ENCODE measurements around the gene MYO1D.
"Not testable (repeated sequence)": the region's sequence is repeated elsewhere in the genome, so short reads cannot be mapped to it uniquely, and the experiment has no call there.

MYO1D gene

DNA sequence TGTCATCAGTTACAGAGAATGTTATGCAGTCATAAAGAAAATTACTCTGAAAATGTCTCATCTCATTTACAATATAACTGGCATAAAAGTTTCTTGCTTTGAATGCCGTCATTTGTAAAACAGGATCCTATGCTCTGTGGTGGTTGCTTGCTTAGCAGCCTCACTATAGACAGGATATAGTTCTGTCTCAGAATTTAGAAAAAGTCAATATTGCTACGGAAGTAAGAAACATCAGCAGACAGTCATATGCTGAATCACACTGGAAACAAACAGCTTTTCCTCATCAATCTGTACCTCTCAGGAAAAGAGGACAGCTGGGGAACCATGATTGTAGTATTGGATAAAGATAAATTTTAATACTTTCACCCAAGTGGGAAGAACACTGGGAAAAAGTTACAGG lies 105.5 kb downstream of the MYO1D start:
- no peak for DNase-seq

DNA sequence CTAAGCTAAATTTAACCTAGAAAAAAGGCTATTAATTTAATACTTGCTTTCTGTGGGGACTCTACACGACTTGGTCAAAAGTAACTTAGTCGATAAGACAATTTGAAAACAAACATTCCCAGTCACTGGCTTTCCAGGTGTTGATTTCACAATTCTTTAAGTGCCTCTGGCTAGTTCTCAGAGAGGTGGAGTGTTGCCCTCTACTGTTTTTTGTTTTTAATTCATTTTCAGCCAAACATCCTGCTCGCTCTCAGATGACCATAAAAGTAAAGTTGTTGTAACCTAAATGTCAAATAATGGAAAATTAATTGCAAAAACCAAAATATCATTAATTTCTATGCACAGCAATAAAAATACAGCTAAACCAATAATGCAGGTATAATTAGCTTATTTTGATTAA lies 107.1 kb downstream of the MYO1D start:
- DNase-seq = no peak

DNA sequence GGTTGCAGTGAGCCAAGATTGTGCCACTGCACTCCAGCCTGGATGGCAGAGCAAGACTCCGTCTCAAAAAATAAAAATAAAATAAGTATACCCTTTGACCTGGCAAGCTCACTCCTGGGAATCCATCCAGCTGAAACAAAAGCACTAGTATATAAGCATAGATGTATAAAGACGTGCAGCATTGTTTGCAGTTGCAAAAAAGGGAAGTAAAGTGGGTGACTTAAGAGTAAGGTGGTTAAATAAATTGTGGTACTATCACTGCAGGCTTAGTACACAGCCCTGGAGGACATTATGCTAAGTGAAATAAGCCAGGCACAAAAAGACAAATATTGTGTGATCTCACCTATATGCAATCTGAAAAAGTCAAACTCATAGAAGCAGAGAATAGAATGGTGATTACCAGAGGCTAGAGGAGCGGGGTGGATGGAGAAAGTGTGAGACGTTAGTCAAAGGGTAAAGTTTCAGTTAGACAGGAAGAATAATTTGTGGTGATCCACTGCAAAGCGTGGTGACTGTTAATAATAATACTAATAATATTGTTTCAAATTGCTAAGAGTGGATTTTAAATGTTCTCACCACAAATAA lies 113.0 kb downstream of the MYO1D start:
- no peak for DNase-seq

DNA sequence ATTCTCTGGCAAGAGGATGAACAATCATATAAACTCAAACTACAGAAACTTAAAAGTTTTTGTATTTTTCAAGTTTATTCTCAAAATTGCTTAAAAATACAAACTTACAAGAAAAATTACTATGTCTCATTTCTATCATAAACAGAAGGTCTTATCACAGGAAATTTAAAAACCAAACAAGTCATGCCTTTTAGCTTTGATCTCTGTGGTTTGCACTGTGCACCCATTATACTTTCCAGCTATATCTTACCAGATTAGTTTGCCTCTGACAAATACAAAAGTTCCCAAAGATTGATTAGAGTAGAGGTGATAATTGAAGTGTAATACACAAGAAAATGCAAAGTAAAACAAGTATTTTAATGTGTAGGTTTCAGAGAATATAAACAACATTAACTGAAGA lies 117.4 kb downstream of the MYO1D start:
- no peak for DNase-seq

DNA sequence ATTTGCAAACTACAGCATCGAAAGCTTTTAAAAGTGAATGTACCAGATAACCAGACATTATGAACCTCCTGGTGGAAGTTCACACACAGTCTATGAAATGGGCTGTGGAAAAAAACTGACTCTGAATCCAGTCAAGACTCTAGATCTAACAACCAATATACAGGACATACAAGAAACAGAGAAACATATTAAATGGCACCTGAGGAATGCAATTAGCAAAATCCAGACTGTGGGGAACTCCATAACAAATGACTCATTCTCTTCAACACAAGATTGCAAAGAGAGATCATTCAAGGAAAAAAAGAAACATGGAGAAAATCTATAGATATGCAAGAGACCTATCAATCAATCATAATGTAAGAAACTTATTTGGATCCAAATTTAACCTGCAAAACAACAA lies 119.0 kb downstream of the MYO1D start:
- no peak for DNase-seq

DNA sequence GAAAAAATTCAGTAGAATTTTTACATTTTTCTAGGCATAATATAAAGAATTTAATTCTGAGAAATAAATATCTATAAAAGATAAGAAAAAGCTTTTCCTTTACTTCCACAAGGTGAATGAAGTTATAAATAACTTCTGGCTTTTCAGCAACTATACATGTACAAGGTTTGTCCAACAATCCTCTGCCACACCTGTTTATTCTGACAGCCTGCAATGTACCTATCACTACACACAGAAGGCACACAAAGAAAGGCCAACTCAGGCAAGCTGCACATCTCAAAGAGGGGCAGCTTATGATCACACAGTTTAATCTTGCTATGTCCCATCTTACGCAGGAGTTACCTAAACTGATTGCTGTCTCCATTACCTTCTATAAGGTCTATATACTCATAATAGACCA lies 120.2 kb downstream of the MYO1D start:
- DNase-seq = no peak

DNA sequence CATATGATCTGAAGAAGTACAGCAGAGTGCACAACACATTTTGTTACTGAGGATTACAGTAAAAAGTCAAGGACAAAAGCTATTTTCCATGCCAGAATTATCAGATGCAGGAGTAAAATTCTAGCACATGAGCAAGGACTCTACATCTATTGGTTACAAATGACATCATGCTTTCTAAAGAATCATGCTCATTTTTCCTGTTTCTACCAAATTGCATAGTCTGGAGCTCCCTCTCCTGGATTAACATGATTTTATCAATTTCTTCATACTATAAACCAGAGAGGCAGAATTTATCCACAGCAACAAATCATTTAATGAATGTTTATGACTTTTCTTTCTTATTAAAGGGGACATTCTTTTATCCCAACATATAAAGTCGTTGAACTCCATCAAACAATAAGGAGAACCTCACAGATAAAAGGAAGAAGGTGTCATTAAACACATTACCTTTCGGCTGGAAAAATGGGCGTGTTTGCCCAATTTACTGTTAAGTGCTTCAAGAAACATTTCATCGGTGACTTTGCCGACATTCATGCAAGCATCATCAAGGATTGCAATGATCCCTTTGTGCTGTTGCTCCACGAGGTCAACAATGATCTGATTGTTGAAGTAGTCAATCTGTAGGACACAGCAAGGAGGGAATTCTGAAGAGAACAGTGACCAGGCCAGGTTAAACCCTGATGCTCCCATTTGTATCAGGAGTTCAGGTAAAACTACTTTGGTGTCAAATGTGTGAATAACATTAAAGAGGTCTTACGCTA lies 121.7 kb downstream of the MYO1D start:
- DNase-seq = peak; percentile 49

DNA sequence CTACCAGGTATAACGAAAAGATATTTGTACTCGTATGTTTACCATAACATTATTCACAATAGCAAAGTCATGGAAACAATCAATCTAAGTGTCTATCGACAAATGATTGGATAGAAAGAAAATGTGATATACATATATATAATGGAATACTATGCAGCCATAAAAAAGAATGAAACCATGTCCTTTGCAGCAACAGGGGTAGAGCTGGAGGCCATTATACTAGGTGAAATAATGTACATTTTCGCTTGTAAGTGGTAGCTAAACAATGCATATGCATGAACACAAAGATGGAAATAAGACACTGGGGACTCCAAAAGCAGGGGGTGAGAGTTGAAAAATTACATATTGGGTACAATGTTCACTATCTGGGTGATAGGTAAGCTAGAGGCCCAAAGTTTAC lies 124.0 kb downstream of the MYO1D start:
- no peak for DNase-seq

DNA sequence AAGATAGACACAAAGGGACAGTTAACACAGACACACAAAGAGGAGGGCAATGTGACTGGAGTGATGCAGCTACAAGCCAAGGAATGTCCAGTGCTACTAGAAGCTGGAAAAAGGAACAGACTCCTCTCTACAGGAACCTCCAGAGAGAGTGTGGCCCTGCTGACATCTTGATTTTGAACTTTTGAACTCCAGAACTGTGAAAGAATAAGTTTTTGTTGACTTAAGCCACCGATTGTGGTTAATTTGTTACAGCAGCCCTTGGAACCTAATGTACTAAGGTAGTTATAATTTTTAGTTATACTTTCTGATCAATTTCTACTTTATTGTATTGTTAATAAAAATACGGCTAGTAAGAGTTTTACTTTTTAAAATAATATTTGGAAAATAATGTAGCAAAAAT lies 129.1 kb downstream of the MYO1D start:
- DNase-seq = no peak

DNA sequence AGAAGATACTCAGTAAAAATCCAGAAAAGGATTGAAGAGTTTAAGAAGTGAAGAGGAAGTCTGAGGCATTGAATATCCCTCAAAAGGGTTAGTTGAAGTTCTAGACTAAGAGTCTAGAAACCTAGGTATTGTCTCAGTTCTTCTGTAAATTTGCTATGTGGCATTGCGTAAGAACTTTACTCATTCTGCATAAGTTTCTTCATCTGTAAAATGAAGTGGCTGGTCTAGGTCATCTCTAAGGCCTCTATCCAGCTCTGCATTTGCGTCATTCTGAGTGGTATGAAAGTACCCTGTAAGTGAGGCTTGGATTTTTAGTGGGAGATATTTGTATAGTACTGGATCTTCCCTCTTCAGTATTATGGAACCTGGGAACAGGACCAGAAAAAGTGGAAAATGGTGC lies 130.2 kb downstream of the MYO1D start:
- no peak for DNase-seq

DNA sequence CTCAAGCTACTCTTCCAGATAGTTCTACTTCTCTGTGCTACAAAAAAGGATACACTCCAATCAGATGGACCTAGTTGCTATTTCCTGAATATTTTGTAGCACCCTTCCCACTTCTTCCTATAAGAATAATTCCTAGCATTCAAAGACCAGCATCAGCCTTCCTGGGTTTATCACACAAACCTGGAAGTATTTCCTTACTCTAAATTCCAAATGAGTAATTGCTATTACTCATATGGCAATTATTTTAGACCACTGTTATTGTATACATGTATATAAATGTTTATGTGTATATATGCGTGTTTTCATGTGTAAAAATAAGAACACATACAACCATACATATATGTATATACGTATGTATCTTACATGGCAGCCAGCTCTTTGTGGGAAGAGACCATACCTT lies 130.6 kb downstream of the MYO1D start:
- DNase-seq = no peak

DNA sequence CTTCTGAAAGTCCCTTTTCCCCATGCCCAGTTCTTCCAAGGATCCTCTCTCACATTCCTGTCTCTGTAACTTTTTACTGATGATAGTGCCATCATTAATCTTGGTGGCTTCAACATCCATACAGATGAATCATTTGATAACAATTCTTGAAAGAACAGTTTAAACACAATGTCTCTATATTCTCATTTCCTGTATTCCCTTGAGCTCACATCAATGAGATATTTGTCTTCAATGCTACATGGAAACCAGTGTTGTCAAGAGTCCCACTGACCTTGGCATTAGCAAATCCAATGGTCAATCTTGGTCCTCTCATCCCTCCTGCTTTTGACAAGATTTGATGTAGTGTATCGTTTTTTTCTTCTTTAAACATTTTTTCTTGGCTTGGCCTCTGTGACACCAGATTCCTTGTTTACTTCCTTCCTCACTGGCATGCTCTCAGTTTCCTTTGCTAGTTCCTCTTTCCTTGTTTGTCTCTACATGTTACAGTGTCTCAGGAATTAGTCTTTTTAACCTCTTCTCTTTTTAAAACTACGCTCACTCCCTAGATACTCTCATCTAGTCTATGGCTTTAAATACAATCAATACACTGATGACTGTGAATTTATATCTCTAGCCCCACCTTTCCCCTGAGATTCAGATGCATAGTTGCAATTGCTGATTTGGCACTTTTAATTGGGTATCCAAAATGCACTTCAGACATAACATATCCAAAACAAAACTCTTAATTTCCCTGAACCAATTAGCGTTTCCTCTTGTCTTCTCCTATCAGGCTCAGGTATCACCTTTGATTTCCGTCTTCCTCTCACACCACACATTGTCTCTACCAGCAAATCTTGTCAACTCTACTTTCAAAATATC lies 134.0 kb downstream of the MYO1D start:
- DNase-seq = no peak

DNA sequence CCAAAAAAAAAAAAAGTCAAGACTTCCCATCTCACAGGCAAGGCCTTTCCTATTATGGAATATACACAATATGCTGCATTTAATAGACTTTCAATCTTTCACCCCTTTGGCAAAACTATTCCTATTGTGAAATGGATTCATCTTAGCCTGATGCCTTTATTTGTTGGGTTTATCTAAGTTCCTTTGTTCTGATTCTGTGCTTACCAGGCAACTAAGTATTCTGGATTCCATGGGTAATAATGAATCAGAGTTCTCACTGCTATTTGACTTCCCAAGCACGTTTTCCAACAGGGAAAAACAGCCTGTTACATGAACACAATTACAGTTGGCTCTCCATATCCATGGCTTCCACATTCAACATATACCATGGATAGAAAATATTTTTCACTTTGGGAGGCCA lies 135.5 kb downstream of the MYO1D start:
- DNase-seq = no peak

DNA sequence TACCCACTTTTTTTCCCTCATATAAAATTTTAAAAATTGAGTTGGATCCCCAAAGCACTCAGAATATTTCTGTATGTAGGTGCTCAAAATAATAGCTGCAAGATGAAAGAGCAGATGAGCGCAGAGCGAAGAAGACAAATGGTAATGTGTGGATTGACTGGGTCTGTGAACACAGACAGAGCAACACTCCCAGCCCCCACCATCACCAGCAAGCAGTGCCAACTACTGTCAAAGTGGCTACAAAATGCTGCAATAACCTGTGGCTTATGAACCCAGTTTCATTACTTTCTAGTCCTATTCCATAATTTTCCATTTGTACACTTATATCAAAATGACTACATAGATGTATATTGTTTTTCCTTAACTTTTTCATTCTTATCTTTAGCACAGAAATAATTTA lies 137.2 kb downstream of the MYO1D start:
- DNase-seq = no peak

DNA sequence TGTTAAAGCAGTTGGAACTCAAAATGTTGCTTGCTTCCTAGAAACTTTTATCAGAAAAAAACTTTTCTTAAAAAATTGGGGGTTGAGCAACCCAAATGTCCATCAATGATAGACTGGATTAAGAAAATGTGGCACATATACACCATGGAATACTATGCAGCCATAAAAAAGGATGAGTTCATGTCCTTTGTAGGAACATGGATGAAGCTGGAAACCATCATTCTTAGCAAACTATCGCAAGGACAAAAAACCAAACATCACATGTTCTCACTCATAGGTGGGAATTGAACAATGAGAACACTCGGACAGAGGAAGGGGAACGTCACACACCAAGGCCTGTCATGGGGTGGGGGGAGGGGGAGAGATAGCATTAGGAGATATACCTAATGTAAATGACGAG lies 137.8 kb downstream of the MYO1D start:
- DNase-seq = not testable (repeated sequence)

DNA sequence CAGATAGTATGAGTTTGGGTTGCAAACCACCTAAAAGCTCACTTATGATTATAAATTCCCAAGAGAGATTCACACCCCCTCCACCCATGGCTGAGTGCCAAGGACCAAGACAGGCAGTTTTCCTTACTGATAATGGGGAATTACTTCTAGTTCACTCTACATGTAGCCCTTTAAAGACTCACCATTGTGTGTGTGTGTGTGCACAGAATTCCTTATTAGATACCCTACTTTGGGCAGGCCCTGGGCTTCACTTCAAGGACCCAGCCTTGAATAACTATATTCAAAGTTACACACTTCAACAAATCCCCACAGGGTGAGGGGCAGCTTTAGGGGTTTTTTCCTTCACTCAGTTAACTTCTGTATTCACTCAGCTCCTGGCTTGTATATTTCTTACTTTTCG lies 143.5 kb downstream of the MYO1D start:
- DNase-seq = no peak

DNA sequence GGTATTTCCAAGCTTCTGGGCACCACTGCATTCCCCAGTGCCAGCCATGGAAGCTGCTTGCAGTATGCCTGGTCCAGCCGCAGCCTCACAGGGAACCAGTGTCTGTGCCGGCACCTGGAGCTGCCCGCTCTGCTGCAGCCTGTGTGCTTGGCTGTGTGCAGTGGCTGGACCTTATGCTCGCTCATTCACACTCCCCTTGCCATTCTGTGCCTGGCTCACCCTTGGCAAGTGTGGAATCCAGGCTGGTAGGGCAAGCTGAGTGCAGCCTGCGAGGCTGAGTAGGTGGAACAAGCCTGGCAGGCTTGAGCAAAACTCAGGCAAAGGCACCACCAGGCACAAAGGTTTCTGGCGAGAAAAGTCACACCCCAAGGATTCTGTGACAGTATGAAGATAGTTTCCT lies 144.0 kb downstream of the MYO1D start:
- DNase-seq = no peak

DNA sequence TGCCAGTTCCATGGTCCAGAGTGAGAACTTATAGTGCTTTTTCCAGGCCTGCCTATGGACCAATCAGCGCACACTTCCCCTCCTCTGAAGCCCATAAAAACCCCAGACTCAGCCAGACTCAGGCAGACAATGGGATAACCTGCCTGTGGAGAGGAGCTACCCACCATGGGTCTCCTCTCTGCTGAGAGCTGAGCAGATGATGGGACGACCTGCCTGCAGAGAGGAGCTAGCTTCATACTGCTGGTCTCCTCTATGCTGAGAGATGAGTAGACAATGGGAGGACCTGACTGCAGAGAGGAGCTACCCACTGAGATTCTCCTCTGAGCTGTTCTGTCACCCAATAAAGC lies 144.7 kb downstream of the MYO1D start:
- no peak for DNase-seq

DNA sequence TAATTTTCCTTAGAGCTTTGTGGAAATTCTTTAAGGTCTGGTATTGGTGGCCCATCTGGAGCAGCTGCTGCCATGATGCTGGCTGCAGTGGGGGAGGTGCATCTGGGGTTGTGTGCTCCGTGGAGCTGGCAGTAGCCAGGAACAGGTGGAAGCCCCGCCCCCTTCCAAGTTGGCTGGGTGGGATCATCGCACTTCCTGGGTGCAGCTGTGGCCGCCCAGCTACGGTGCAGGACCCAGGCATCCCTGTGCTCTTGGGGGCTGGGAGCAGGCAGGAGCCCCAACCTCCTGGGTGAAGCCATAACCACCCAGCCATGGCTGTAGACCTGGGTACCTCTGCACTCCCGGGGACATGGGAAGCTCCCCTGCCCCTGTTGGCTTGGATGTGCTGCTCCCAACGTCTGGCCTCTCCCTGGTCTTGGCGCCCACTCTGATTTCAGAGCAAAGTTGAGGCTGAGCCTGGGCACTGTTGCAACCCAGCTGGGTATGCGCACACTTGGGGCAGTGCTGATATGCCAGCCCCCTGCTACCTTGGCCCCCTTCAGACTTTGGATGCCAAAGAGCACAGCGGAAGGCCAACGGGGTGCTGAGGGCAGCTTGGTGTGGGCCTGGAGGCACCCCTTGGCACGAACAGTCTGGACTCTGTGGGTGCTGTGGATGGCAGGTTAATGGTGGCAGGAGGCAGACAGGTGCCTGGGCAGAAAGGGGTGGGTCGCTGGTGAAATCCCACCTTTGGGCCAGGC lies 145.2 kb downstream of the MYO1D start:
- DNase-seq = no peak

DNA sequence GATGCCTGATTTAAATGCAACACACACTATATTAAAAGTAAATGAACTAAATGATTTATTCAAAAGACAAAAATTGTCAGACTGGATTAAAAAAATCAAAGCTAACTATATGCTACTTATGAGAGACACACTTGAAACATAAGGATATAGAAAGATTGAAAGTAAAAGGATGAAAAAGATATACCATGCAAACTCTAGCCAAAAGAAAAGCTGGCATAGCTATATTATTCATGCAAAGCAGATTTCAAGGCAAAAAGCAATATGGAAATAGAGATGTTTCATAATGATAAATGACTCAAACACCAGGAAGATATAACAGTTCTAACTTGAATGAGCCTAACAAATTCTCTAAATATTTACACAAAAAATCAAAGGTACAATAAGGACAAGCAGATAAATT lies 149.2 kb downstream of the MYO1D start:
- DNase-seq = no peak

DNA sequence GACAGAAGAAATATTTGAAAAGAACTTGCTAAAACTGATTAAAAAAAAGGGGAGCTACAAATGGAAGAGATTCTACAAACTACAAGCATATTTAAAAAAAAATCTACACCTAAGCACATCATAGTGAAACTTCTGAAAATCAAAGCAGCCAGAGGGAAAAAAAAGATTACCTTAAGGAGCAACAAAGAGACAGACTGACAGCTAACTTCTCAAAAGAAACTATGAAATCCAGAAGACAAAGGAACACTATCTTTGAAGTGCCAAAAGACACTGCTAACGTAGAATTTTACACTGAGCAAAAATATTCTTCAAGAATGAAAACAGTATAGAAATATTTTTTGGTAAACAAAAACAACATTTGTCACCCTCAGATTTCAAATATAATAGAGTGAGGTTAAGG lies 151.2 kb downstream of the MYO1D start:
- DNase-seq = no peak

DNA sequence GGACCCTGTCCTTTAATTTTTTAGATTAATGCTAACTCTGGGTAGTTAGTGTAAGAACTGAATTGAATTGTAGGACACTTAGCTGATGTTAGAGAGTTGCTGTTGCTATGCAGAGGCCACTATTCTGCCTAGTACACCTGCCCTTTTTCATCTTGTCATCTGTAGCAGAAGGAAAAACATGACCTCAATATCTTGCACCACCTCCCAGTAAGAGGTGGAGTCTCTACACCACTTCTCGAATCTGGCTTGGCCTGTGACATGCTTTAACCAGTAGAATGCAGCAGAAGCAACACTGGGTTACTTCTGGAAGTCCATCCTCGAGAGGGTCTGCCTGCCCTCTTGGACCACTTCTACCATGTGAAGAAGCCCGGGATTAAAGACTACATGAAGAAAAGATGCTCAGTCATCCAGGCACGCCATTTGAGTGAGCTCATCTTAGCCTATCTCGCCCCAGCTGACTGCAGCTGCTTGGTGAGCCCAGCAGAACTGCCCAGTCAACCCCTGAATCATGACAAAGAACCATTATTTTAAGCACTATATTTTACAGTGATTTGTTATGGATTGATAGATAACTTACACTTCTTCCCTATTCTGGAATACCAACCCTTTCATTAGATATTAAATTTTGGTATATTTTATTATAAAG lies 153.5 kb downstream of the MYO1D start:
- no peak for DNase-seq

DNA sequence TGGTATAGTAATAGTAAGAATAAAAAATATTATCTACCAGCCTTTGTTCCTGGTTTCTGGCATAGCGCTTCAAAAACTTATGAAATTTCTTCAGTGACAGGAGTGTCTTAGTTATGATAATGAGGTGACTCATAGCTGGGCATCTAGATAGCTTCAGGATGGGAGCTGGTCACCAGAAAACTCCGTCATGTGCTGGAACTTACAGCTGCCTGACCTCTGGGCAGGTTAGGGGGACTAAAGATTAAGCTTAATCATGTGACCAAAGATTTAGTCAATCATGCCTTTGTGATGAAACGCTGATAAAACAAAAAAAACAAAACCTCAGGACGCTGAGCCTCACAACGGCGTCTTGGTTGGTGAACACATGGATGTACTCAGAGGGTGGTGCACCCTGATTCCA lies 154.2 kb downstream of the MYO1D start:
- DNase-seq = no peak
